Liver (tissue), 9 donors: Measurements from ENCODE around the gene KATNB1. TPM values are rescaled to one million over a fixed set of nuclear protein-coding genes. Genes with fewer than 3 reads are reported as not detected.

ENCODE experiments used
- DNase-seq: peaks from one replicate; pipeline ENCODE4 v3.0.0-alpha.2; 2017; ENCODE audit warnings: low spot score
- H3K27ac ChIP-seq, 2 donors: one replicate each; pipeline ENCODE4 v1.7.0; 2013; ENCODE audit warnings: inconsistent platforms in 2 of 2, low read length in 2 of 2, control low read depth in 1 of 2, low read depth in 1 of 2, mild to moderate bottlenecking in 1 of 2
- H3K27me3 ChIP-seq, 4 donors: one replicate each; pipeline versions ENCODE4 v1.6.1 to v1.7.0; 2013; ENCODE audit warnings: low read length in 3 of 4, inconsistent platforms in 1 of 4, mild to moderate bottlenecking in 1 of 4, moderate library complexity in 1 of 4; ENCODE audit not compliant: control insufficient read depth in 4 of 4, insufficient read depth in 4 of 4
- H3K36me3 ChIP-seq, 4 donors: one replicate each; pipeline versions ENCODE4 v1.6.1 to v1.7.0; 2013; ENCODE audit warnings: low read length in 3 of 4, mild to moderate bottlenecking in 3 of 4, low read depth in 1 of 4, moderate library complexity in 1 of 4; ENCODE audit not compliant: control insufficient read depth in 4 of 4, insufficient read depth in 3 of 4
- H3K4me1 ChIP-seq, 4 donors: one replicate each; pipeline versions ENCODE4 v1.6.1 to v1.7.0; 2013; ENCODE audit warnings: low read length in 3 of 4, mild to moderate bottlenecking in 3 of 4, moderate library complexity in 1 of 4; ENCODE audit not compliant: control insufficient read depth in 4 of 4, insufficient read depth in 4 of 4
- H3K4me3 ChIP-seq, 3 donors: one replicate each; pipeline versions ENCODE4 v1.6.1 to v1.7.0; 2013; ENCODE audit warnings: low read length in 3 of 3, control low read depth in 1 of 3, low read depth in 1 of 3, mild to moderate bottlenecking in 1 of 3
- H3K9ac ChIP-seq, 2 donors: one replicate each; pipeline ENCODE4 v1.7.0; 2013; ENCODE audit warnings: low read length in 2 of 2, mild to moderate bottlenecking in 2 of 2, moderate library complexity in 2 of 2, control low read depth in 1 of 2, low read depth in 1 of 2
- H3K9me3 ChIP-seq, 4 donors: one replicate each; pipeline versions ENCODE4 v1.6.1 to v1.7.0; 2013; ENCODE audit warnings: low read length in 3 of 4; ENCODE audit not compliant: control insufficient read depth in 4 of 4
- EGR1 ChIP-seq, 2 donors: IDR thresholded peaks; 2 replicates each; pipeline ENCODE4 v1.6.1; 2016 to 2018; ENCODE audit warnings: antibody characterized with exemption in 2 of 2, low read depth in 2 of 2
- FOXA1 ChIP-seq: IDR thresholded peaks from 2 replicates; pipeline ENCODE4 v1.6.1; 2016; ENCODE audit warnings: antibody characterized with exemption
- FOXA2 ChIP-seq: IDR thresholded peaks from 2 replicates; pipeline ENCODE4 v1.6.1; 2016; ENCODE audit warnings: antibody characterized with exemption
- GABPA ChIP-seq, 2 donors: IDR thresholded peaks in 1 of 2; conservative IDR thresholded peaks in 1 of 2; 2 replicates each; pipeline ENCODE4 v1.6.1; 2016; ENCODE audit warnings: antibody characterized with exemption in 2 of 2, mild to moderate bottlenecking in 1 of 2, moderate library complexity in 1 of 2
- HNF4A ChIP-seq, 2 donors: conservative IDR thresholded peaks; 2 replicates each; pipeline ENCODE4 v1.6.1; 2016; ENCODE audit warnings: antibody characterized with exemption in 2 of 2, mild to moderate bottlenecking in 2 of 2
- HNF4G ChIP-seq: IDR thresholded peaks from 2 replicates; pipeline ENCODE4 v1.6.1; 2016; ENCODE audit warnings: antibody characterized with exemption
- JUND ChIP-seq, 2 donors: IDR thresholded peaks; 2 replicates each; pipeline ENCODE4 v1.6.1; 2016; ENCODE audit warnings: antibody characterized with exemption in 2 of 2
- NR2F2 ChIP-seq: IDR thresholded peaks from 2 replicates; pipeline ENCODE4 v1.6.1; 2016; ENCODE audit warnings: antibody characterized with exemption
- RAD21 ChIP-seq, 2 donors: IDR thresholded peaks; 2 replicates each; pipeline ENCODE4 v1.6.1; 2016; ENCODE audit warnings: antibody characterized with exemption in 2 of 2, mild to moderate bottlenecking in 2 of 2
- RXRA ChIP-seq, 2 donors: IDR thresholded peaks; 2 replicates each; pipeline ENCODE4 v1.6.1; 2017 to 2018; ENCODE audit warnings: antibody characterized with exemption in 2 of 2, mild to moderate bottlenecking in 1 of 2
- SP1 ChIP-seq: IDR thresholded peaks from 2 replicates; pipeline ENCODE4 v1.6.1; 2018; ENCODE audit warnings: antibody characterized with exemption, mild to moderate bottlenecking
- TAF1 ChIP-seq: conservative IDR thresholded peaks from 2 replicates; pipeline ENCODE4 v1.6.1; 2016; ENCODE audit warnings: antibody characterized with exemption, mild to moderate bottlenecking
- YY1 ChIP-seq: IDR thresholded peaks from 2 replicates; pipeline ENCODE4 v1.6.1; 2016; ENCODE audit warnings: antibody characterized with exemption, mild to moderate bottlenecking
- WGBS: extraction: QIAGEN DNeasy Blood & Tissue Kit; methylation state at CpG from one replicate; pipeline ENCODE4 v1.1.7; 2013; 5-methylcytosine and 5-hydroxymethylcytosine counted together
- polyA plus RNA-seq, 2 donors: library from polyadenylated mRNA; stranded (reverse) in 1 of 2; unstranded in 1 of 2; fragments of 200-250 nt in 1 of 2; fragments of >200 nt in 1 of 2; fragmentation: Nextera tagmentation in 1 of 2; extraction: Ambion mirVana in 1 of 2; gene quantifications; one replicate each; pipeline versions ENCODE4 v1.2.1 to v1.2.3, GENCODE V29; 2013 to 2015
- total RNA-seq, 2 donors: library from RNA; depleted of rRNA; stranded (reverse); fragments of >200 nt; gene quantifications; one replicate each; pipeline ENCODE4 v1.2.3, GENCODE V29; 2014
- TF ChIP-seq, protein P1 (sequence below): fragments of 150-350 bp; IDR thresholded peaks from 2 replicates; pipeline ENCODE4 v1.5.1; 2017; ENCODE audit warnings: improper control_type of control experiment, low read depth, low read length; ENCODE audit not compliant: missing input control
- TF ChIP-seq, protein P2 (sequence below): IDR thresholded peaks from 2 replicates; pipeline ENCODE4 v1.6.1; 2016; ENCODE audit warnings: antibody characterized with exemption
- TF ChIP-seq, protein P3 (sequence below): IDR thresholded peaks from 2 replicates; pipeline ENCODE4 v1.6.1; 2016; ENCODE audit warnings: antibody characterized with exemption
- TF ChIP-seq, protein P4 (sequence below): IDR thresholded peaks from 2 replicates; pipeline ENCODE4 v1.6.1; 2016; ENCODE audit warnings: antibody characterized with exemption
- TF ChIP-seq, protein P5 (sequence below): IDR thresholded peaks from 2 replicates; pipeline ENCODE4 v1.6.1; 2016; ENCODE audit warnings: antibody characterized with exemption, mild to moderate bottlenecking
- donor health status: healthy.
- donor health status: healthy.
- donor health status: healthy.
- donor health status: healthy.
- donor health status: healthy.

KATNB1 gene
- total and polyA plus RNA-seq, 4 donors = 4.5 to 16.4 (median 7.5) TPM

DNA sequence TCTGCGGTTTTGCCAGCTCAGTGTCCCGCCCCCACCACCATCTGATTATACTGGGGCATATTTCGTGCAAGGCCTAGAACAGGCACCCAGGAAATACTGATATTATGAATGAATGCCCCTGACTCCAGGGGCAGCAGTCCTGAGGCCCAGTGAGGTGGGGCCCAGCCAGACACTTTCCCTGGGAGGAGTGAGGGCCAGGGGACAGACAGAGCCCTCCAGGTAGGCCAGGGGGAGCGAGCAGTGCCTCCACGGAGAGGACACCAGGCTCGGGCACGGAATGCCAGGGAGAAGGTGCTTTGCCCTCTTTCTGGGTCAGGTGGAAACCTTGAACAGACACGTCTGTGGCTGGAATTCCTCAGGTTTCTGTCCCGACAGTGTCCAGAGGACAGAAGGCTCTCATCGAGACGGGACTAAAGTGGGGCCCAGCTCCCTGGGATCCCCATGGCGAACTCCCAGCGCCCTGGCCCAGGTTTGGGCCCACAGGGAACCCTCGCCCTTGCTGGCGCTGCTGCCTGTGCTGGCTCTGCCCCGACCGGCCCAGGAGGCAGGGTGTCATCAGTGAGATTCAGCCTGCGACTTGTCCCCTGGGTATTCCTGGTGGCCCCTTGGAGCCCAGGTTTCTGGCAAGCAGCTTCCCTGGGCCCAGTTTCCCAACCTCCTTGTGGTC, 4.3 kb downstream of the KATNB1 start (continued):
- TF ChIP-seq, protein P1, sequence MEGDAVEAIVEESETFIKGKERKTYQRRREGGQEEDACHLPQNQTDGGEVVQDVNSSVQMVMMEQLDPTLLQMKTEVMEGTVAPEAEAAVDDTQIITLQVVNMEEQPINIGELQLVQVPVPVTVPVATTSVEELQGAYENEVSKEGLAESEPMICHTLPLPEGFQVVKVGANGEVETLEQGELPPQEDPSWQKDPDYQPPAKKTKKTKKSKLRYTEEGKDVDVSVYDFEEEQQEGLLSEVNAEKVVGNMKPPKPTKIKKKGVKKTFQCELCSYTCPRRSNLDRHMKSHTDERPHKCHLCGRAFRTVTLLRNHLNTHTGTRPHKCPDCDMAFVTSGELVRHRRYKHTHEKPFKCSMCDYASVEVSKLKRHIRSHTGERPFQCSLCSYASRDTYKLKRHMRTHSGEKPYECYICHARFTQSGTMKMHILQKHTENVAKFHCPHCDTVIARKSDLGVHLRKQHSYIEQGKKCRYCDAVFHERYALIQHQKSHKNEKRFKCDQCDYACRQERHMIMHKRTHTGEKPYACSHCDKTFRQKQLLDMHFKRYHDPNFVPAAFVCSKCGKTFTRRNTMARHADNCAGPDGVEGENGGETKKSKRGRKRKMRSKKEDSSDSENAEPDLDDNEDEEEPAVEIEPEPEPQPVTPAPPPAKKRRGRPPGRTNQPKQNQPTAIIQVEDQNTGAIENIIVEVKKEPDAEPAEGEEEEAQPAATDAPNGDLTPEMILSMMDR = no peak
- TF ChIP-seq FOXA2 = no peak
- TF ChIP-seq JUND (IDR thresholded peaks at IDR 0.05) = no peak
- no peak for TF ChIP-seq HNF4G
- TF ChIP-seq RXRA (IDR thresholded peaks at IDR 0.05) = no peak
- no peak for TF ChIP-seq HNF4A (conservative IDR thresholded peaks at IDR 0.05)
- TF ChIP-seq SP1 = no peak
- TF ChIP-seq, protein P2, sequence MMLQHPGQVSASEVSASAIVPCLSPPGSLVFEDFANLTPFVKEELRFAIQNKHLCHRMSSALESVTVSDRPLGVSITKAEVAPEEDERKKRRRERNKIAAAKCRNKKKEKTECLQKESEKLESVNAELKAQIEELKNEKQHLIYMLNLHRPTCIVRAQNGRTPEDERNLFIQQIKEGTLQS = no peak
- no peak for TF ChIP-seq NR2F2

DNA sequence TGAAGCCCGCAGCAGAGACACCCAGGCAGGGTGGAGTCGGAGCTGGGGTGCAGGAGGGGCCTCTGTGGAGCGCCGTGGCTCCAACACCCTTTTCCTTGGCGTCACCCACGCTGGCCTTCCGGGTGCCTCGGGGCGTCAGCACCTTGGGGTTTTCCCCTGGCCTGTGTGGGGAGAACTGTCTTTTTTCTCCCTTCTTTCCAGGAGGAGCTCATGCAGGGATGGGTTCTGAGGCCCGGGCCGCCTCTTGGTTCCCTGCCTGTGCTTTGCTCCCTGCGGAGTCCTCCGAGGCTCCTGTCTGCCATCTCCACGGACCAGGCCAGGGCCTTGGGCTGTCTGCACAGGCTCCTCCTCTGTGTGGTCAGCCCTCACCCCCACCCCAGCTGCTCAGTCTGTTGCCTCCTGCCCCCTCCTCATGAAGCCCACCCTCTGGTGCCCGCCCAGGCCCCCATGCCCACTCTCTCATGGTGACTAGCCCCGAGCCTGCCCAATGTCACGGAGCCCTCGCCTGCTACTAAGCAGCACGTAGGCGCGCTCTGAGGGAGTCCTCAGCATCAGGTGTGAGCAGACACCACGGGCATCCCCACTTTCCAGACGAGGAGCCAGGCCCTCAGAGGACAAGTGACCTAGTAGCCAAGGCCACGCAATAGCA, 5.0 kb downstream of the KATNB1 start:
- Histone ChIP-seq H3K4me3 (no peak overlapping the region), H3K4me1 (peaks cover 6 to 15% (median 13%) of the 10 kb centered on the region in 4 donors), H3K27me3 (no peaks in the 10 kb centered on the region), H3K27ac (no peak overlapping the region), H3K9me3 (no peaks in the 10 kb centered on the region), H3K36me3 (peaks cover 0 to 3% (median 0%) of the 10 kb centered on the region in 4 donors), H3K9ac (no peak overlapping the region)
- no peak for DNase-seq
- TF ChIP-seq, protein P3, sequence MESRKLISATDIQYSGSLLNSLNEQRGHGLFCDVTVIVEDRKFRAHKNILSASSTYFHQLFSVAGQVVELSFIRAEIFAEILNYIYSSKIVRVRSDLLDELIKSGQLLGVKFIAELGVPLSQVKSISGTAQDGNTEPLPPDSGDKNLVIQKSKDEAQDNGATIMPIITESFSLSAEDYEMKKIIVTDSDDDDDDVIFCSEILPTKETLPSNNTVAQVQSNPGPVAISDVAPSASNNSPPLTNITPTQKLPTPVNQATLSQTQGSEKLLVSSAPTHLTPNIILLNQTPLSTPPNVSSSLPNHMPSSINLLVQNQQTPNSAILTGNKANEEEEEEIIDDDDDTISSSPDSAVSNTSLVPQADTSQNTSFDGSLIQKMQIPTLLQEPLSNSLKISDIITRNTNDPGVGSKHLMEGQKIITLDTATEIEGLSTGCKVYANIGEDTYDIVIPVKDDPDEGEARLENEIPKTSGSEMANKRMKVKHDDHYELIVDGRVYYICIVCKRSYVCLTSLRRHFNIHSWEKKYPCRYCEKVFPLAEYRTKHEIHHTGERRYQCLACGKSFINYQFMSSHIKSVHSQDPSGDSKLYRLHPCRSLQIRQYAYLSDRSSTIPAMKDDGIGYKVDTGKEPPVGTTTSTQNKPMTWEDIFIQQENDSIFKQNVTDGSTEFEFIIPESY = no peak
- TF ChIP-seq FOXA1 (no peak), YY1 (no peak), NR2F2 (no peak), RAD21 (IDR thresholded peaks at IDR 0.05) (no peak), JUND (IDR thresholded peaks at IDR 0.05) (no peak), SP1 (no peak), EGR1 (IDR thresholded peaks at IDR 0.05; ENCODE audit: low read depth in 2 of 2) (no peak), TAF1 (no peak), GABPA (IDR thresholded peaks at IDR 0.05 in 1 of 2, conservative IDR thresholded peaks at IDR 0.05 in 1 of 2) (no peak), FOXA2 (no peak), HNF4G (no peak)
- TF ChIP-seq, protein P4, sequence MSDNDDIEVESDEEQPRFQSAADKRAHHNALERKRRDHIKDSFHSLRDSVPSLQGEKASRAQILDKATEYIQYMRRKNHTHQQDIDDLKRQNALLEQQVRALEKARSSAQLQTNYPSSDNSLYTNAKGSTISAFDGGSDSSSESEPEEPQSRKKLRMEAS = no peak
- TF ChIP-seq, protein P1 = no peak
- TF ChIP-seq, protein P5, sequence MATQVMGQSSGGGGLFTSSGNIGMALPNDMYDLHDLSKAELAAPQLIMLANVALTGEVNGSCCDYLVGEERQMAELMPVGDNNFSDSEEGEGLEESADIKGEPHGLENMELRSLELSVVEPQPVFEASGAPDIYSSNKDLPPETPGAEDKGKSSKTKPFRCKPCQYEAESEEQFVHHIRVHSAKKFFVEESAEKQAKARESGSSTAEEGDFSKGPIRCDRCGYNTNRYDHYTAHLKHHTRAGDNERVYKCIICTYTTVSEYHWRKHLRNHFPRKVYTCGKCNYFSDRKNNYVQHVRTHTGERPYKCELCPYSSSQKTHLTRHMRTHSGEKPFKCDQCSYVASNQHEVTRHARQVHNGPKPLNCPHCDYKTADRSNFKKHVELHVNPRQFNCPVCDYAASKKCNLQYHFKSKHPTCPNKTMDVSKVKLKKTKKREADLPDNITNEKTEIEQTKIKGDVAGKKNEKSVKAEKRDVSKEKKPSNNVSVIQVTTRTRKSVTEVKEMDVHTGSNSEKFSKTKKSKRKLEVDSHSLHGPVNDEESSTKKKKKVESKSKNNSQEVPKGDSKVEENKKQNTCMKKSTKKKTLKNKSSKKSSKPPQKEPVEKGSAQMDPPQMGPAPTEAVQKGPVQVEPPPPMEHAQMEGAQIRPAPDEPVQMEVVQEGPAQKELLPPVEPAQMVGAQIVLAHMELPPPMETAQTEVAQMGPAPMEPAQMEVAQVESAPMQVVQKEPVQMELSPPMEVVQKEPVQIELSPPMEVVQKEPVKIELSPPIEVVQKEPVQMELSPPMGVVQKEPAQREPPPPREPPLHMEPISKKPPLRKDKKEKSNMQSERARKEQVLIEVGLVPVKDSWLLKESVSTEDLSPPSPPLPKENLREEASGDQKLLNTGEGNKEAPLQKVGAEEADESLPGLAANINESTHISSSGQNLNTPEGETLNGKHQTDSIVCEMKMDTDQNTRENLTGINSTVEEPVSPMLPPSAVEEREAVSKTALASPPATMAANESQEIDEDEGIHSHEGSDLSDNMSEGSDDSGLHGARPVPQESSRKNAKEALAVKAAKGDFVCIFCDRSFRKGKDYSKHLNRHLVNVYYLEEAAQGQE = no peak
- TF ChIP-seq, protein P2 = no peak
- WGBS = 95% methylated on average over 24 of the region's 24 CpGs
